Large intestine (tissue), 3 donors: ENCODE data around the gene RRP1B. TPM values are rescaled to one million over a fixed set of nuclear protein-coding genes. Genes with fewer than 3 reads are reported as not detected.
A peak's percentile ranks its signal among the peaks of the same experiment; 100 is the strongest.

Experiments
- DNase-seq, 2 donors: peaks; one replicate each; pipeline versions ENCODE4 v3.0.0 to v3.0.0-alpha.2; 2013
- H3K27ac ChIP-seq: one replicate; pipeline ENCODE4 v1.5.1; 2013; ENCODE audit warnings: low read length
- H3K27me3 ChIP-seq: 2 replicates; pipeline ENCODE4 v1.6.1; 2013; ENCODE audit warnings: low read length; ENCODE audit not compliant: control insufficient read depth, insufficient read depth
- H3K36me3 ChIP-seq: 2 replicates; pipeline ENCODE4 v1.6.1; 2013; ENCODE audit warnings: low read length; ENCODE audit not compliant: control insufficient read depth, insufficient read depth
- H3K4me1 ChIP-seq: one replicate; pipeline ENCODE4 v1.6.1; 2013; ENCODE audit warnings: low read length; ENCODE audit not compliant: control insufficient read depth, insufficient read depth
- H3K4me3 ChIP-seq: one replicate; pipeline ENCODE4 v1.5.1; 2013; ENCODE audit warnings: low read length
- H3K9me3 ChIP-seq: one replicate; pipeline ENCODE4 v1.6.1; 2013; ENCODE audit warnings: mild to moderate bottlenecking, low read depth, low read length, moderate library complexity; ENCODE audit not compliant: control insufficient read depth
- WGBS: methylation state at CpG from one replicate; pipeline ENCODE4 v1.1.5; 2013; ENCODE audit warnings: low lambda C conversion rate; ENCODE audit not compliant: insufficient coverage; 5-methylcytosine and 5-hydroxymethylcytosine counted together
- polyA plus RNA-seq: library from polyadenylated mRNA; unstranded; fragments of 120-200 nt; gene quantifications from one replicate; pipeline ENCODE4 v1.2.1, GENCODE V29; 2013

RRP1B gene
- polyA plus RNA-seq, 1 donor, result 21.1 TPM

GRCh38 chr21:43716376-43717165 is 57.2 kb downstream of the RRP1B start:
- peaks cover 32% of the 10 kb centered on the region for H3K4me1 ChIP-seq
- no CpG with 5 or more reads among the region's 12 CpGs for WGBS
- H3K36me3 ChIP-seq, result no peaks in the 10 kb centered on the region
- no peaks in the 10 kb centered on the region for H3K9me3 ChIP-seq
- H3K4me3 ChIP-seq, result no peak overlapping the region
- no peak overlapping the region for H3K27ac ChIP-seq
- no peak for DNase-seq
- no peaks in the 10 kb centered on the region for H3K27me3 ChIP-seq

GRCh38 chr21:43717166-43717853 is 58.0 kb downstream of the RRP1B start:
- Histone ChIP-seq H3K4me1 (peaks cover 37% of the 10 kb centered on the region), H3K9me3 (no peaks in the 10 kb centered on the region), H3K36me3 (no peaks in the 10 kb centered on the region), H3K4me3 (no peak overlapping the region), H3K27me3 (no peaks in the 10 kb centered on the region), H3K27ac (no peak overlapping the region)
- no peak for DNase-seq
- 73% methylated on average over 3 of the region's 13 CpGs for WGBS

- Histone ChIP-seq H3K4me3 (peak overlapping the region; percentile 67), H3K36me3 (no peaks in the 10 kb centered on the region), H3K9me3 (no peaks in the 10 kb centered on the region), H3K27ac (peak overlapping the region; percentile 66), H3K4me1 (peaks cover 32% of the 10 kb centered on the region), H3K27me3 (no peaks in the 10 kb centered on the region)
- no peak for DNase-seq
- WGBS, result no CpG with 5 or more reads among the region's 70 CpGs
Observed at GRCh38 chr21:43717967-43718871, 58.9 kb downstream of the RRP1B start.

- no peaks in the 10 kb centered on the region for H3K27me3 ChIP-seq
- H3K9me3 ChIP-seq, result no peaks in the 10 kb centered on the region
- peaks cover 9% of the 10 kb centered on the region for H3K36me3 ChIP-seq
- WGBS, result no CpG with 5 or more reads among the region's 117 CpGs
- peaks cover 29% of the 10 kb centered on the region for H3K4me1 ChIP-seq
- H3K27ac ChIP-seq, result peak within 1 kb of the TSS; percentile 89
- DNase-seq, result peak; percentile 84 to 94
- peak within 1 kb of the TSS; percentile 91 for H3K4me3 ChIP-seq
Observed at GRCh38 chr21:43718872-43719747, 59.8 kb downstream of the RRP1B start, which contains the start of gene PDXK. PDXK (plus strand) TSS chr21:43719129; CDS start chr21:43719295, 166 bp downstream.

GRCh38 chr21:43719748-43720538 is 60.6 kb downstream of the RRP1B start:
- WGBS, result no CpG with 5 or more reads among the region's 49 CpGs
- Histone ChIP-seq H3K27me3 (no peaks in the 10 kb centered on the region), H3K4me3 (peak overlapping the region; percentile 91), H3K27ac (peak overlapping the region; percentile 89), H3K4me1 (peaks cover 31% of the 10 kb centered on the region), H3K36me3 (peaks cover 13% of the 10 kb centered on the region), H3K9me3 (no peaks in the 10 kb centered on the region)
- peak in 1 of 2 donors; percentile 63 for DNase-seq

GRCh38 chr21:43720539-43721166 is 61.3 kb downstream of the RRP1B start:
- Histone ChIP-seq H3K27me3 (no peaks in the 10 kb centered on the region), H3K4me3 (peak overlapping the region; percentile 91), H3K27ac (peak overlapping the region; percentile 89), H3K36me3 (peaks cover 13% of the 10 kb centered on the region), H3K9me3 (no peaks in the 10 kb centered on the region), H3K4me1 (peaks cover 31% of the 10 kb centered on the region)
- no CpG with 5 or more reads among the region's 16 CpGs for WGBS
- peak in 1 of 2 donors; percentile 36 for DNase-seq

GRCh38 chr21:43721206-43721605 is 61.8 kb downstream of the RRP1B start:
- Histone ChIP-seq H3K27ac (peak overlapping the region; percentile 89), H3K9me3 (no peaks in the 10 kb centered on the region), H3K27me3 (no peaks in the 10 kb centered on the region), H3K4me1 (peaks cover 34% of the 10 kb centered on the region), H3K36me3 (peaks cover 13% of the 10 kb centered on the region), H3K4me3 (peak overlapping the region; percentile 91)
- DNase-seq, result peak in 1 of 2 donors; percentile 33
- 83% methylated on average over 2 of the region's 4 CpGs for WGBS

GRCh38 chr21:43721939-43722338 is 62.6 kb downstream of the RRP1B start:
- H3K27ac ChIP-seq, result peak overlapping the region; percentile 89
- DNase-seq, result no peak
- H3K27me3 ChIP-seq, result no peaks in the 10 kb centered on the region
- no CpG with 5 or more reads among the region's 3 CpGs for WGBS
- H3K9me3 ChIP-seq, result no peaks in the 10 kb centered on the region
- H3K36me3 ChIP-seq, result peaks cover 13% of the 10 kb centered on the region
- H3K4me3 ChIP-seq, result peak overlapping the region; percentile 12
- peaks cover 38% of the 10 kb centered on the region for H3K4me1 ChIP-seq
